Superior temporal gyrus (tissue), 1 donor: ENCODE results near the gene CACNA2D4.
A peak's percentile ranks its signal among the peaks of the same experiment; 100 is the strongest.
"Not testable (repeated sequence)": the region's sequence is repeated elsewhere in the genome, so short reads cannot be mapped to it uniquely, and the experiment has no call there.

Experiments
- DNase-seq: peaks from one replicate; pipeline ENCODE4 v3.0.0-alpha.2; 2016; ENCODE audit errors: extremely low spot score

CACNA2D4 gene, protein sequence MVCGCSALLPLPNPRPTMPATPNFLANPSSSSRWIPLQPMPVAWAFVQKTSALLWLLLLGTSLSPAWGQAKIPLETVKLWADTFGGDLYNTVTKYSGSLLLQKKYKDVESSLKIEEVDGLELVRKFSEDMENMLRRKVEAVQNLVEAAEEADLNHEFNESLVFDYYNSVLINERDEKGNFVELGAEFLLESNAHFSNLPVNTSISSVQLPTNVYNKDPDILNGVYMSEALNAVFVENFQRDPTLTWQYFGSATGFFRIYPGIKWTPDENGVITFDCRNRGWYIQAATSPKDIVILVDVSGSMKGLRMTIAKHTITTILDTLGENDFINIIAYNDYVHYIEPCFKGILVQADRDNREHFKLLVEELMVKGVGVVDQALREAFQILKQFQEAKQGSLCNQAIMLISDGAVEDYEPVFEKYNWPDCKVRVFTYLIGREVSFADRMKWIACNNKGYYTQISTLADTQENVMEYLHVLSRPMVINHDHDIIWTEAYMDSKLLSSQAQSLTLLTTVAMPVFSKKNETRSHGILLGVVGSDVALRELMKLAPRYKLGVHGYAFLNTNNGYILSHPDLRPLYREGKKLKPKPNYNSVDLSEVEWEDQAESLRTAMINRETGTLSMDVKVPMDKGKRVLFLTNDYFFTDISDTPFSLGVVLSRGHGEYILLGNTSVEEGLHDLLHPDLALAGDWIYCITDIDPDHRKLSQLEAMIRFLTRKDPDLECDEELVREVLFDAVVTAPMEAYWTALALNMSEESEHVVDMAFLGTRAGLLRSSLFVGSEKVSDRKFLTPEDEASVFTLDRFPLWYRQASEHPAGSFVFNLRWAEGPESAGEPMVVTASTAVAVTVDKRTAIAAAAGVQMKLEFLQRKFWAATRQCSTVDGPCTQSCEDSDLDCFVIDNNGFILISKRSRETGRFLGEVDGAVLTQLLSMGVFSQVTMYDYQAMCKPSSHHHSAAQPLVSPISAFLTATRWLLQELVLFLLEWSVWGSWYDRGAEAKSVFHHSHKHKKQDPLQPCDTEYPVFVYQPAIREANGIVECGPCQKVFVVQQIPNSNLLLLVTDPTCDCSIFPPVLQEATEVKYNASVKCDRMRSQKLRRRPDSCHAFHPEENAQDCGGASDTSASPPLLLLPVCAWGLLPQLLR

GRCh38 chr12:1918081-1918883 is at the start of gene CACNA2D4:
TSS of gene CACNA2D4 (minus strand) at chr12:1918652. CDS start at chr12:1918473, 179 bp downstream.
- DNase-seq, result no peak

DNA sequence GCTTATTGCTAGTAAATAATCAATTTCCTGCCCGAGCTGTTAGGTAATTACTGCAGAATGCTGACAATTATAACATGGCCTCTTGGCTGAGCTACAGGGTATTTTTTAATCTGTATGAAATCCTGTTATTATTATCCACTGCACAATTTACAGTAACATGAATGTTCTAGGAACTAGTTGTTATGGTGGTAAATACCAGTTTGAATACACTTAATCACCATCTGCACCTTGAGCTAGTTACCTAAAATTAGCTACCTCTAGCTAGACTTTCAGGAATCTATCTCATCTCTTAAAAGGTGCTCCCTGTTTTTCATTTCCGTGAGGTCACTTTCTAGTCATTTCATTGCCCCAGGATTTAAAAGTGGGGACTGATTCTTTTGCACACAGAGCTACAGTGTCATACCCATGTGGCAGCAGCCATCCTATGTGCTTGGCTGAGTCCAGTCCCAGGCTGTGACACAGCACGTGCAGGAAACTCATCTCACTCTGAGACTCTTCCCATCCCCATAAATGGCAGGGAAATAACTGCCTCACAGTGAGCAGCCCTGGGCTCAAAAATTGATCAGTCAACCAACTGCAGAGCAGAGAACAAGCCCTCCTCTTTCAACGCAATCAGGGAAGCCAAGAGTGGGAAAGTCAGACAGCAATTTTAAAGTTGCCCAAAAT is 48.2 kb upstream of the CACNA2D4 start:
- no peak for DNase-seq

GRCh38 chr12:1965916-1966315 is 47.5 kb upstream of the CACNA2D4 start:
- no peak for DNase-seq

DNA sequence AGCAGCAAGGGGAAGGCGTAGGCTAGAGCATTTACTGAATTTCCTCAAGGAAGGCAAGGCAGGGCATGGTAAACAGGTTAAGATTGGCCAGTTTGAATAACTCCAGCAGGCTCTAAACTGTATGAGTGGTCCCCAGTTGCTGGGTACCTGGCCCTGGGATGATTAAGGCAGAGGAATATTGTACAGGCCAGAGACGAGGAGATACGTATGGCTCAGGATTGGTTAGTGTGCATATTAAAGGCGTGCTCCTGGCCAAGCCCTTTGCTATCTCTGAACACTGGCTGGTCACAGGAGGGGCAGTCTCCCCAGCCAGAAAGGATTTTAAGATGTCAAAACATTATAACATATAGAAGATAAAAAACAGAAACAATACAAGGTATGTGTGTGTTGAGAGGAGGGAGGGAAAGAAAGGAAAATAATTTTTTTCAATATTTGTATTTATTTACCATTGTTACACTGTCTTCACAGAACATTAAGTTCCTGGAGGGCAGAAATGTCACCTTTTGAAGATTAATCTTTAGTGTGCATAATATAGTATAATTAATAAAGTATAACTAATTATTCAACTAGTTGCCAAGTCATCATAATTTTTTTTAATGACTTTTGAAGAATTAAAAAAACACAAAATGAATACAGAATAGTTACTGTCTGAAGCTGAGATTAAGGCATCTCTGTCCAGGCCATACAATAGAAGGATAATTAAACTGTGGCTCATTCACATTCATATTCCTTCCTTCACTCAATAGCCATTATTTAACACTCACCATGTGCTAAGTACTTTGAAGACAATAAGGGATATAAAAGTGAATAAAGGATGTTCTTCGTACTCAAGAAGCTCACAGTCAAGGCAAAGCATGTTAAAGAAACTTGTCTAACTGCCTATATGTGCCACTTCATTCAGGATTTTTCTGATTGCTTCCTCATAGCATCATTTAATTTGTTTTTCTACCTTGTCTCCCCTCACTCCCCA is 43.9 kb upstream of the CACNA2D4 start:
- no peak for DNase-seq

DNA sequence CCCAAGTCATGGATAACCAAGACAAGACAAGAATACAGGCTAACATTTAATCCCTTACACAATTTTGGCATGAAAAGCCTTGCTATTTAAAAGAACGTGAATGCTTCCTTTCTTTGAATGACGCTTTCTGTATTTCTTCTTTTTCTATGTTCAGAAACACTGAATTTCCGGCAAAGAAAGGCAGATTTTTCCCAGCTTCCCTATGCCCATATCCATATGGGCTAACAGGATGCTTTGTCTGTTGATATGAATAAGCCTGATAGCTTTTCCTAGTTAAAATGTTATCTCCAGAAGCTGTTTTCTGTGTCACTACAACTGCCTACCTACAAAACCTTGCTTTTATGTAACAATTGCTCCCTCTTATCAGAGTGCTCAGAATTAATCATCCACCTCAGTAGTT is 38.3 kb upstream of the CACNA2D4 start:
- DNase-seq, result no peak

DNA sequence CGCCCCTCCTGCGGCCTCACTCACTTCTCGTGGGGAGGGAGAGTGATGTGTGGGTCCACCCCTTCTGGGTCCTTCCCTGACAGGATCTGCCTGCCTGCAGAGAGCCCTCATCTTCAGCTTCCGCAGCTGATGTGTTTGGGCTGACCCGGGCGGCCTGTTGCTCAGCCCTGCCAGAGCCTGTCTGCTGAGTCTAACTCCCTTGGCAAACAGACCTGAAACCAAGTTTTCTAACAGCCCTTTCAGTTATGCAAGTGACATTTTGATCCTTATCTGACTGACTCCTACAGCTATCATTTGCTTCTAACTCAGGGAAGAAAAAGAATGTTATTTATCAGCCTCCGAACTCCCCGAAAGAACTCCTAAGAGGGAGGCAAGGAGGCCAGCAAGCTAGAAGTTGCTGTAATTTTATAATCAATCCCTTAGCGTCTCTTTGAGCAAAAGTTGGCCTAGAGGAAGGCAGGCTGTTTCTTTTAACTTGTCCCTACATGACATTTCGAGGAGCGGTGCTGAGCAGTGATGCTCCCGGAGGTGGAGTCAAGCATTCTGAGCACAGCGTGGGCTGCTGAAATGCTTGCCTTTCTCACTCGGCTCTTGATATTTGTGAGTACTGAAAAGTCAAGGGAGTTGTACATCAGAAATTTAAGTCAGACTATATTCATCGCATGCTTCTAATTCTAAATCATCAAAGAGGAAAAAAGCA is 31.5 kb upstream of the CACNA2D4 start:
- no peak for DNase-seq

DNA sequence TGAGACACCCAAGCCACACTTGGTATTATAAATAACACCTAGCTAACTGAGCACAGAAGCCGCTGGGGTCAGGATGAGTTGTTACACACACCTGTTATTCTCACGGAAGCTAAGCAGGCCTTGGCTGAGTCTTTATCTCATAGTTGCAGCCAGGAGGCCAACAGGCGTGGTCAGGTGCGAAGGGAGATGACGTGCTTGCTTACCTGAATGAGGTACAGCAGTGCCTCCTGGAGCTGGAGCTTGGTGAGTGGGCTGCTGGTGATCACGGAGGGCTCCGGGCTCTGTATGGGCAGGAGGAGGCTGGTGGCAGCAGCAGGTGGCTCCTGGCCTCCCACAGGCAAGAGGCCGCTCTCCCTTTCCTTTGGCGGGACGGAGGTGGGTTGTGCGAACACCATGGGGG is 30.4 kb upstream of the CACNA2D4 start:
- DNase-seq, result no peak

DNA sequence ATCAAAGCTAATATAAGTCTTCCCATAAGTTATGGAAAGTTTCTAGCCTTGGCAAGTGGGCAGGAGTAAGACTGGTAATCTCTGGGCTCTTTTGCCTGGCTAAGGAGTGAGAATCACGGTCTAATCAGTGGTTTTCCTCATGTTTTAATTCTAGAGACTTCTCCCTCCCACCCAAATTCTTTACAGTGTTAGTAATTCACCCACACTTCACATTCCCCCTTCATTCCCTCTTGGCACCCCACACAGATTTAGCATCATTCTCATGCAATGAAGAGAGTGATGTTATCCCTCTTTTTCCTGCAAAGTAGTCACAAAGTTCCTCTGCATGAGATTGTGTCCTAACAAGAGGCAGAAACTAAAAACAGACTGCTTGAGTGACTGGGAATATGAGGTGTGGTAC is 28.6 kb upstream of the CACNA2D4 start:
- no peak for DNase-seq

DNA sequence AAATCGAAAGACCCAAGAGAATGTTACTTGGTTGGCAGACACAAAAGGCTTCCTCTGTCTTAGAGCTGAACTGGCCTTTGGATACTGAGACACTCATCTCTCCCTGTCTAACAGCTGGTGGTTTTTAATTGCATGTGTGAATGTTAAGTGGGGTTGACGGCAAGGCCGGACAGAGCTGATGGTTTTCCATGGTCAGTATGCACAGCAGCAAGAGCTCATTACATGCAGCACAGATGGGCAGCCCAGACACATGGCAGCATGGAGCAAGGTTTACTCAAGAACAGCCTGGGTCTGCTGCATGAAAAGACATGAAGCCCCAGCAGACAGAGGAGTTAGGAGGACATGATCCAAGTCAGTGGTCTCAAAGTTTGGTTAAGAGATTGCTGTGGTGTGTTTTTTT is 27.8 kb upstream of the CACNA2D4 start:
- DNase-seq, result no peak

DNA sequence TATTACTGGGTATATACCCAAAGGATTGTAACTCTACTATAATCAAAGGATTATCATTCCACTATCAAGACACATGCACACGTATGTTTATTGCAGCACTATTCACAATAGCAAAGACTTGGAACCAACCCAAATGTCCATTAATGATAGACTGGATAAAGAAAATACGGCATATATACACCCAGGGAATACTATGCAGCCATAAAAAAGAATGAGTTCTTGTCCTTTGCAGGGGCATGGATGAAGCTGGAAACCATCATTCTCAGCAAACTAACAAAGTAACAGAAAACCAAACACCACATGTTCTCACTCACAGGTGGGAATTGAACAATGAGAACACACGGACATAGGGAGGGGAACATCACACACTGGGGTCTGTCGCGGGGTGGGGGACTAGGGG is 27.1 kb upstream of the CACNA2D4 start:
- not testable (repeated sequence) for DNase-seq

DNA sequence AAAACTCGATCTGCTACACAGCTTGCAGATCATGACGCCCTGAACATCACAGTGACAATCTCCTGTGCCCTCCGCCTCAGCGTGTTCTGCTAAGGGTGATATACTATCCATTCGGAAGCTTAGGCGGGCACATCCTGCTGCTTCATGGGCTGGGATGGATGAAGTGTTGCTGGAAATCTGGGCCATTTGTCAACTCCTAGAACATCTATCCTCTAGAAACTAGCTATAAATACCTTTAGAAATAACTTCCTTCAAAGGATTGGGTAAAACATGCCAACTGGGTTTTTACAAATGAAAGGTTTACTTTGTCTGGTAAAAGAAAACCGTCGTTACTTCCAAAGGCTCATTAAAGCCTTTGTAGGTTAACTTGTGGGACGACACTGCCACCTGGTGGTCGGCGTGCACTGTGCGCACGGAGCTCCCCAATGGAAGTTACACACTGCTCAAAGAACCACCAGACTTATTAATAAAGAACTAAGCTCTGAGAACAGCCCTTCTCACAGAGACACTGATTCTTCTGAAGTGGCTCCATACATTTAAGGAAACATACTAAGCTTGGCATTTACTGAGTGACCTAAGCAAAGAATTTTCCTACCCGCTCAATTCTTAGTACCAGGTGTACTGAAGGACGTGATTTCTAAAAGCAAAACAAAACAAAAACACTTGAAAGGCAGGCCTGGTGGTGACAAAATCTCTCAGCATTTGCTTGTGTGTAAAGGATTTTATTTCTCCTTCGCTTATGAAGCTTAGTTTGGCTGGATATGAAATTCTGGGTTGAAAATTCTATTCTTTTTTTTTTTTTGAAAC is 21.6 kb upstream of the CACNA2D4 start:
- DNase-seq, result peak; percentile 98

DNA sequence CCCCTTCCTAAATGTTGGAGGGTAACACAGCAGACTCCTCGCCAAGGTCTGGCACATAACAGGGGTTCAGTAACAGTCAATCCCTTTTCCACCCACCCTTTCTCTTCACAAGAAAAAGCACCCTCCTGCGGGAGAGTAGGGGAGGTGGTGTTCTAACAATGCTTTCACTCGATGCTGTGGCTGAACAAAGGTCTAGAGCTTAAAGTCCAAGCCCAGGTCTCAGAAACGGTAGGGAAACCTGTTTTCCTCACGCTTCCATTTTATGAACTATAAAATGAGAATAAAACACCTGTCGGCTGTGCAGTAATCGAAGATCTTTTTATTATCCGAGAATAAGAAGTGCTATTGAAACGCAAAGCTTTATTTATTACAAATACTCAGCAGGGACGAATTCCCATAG is 20.9 kb upstream of the CACNA2D4 start:
- no peak for DNase-seq

- DNase-seq, result peak; percentile 50
Measured at GRCh38 chr12:1937481-1938224, 19.2 kb upstream of the CACNA2D4 start.

GRCh38 chr12:1936406-1937320 is 18.2 kb upstream of the CACNA2D4 start:
- peak; percentile 94 for DNase-seq

DNA sequence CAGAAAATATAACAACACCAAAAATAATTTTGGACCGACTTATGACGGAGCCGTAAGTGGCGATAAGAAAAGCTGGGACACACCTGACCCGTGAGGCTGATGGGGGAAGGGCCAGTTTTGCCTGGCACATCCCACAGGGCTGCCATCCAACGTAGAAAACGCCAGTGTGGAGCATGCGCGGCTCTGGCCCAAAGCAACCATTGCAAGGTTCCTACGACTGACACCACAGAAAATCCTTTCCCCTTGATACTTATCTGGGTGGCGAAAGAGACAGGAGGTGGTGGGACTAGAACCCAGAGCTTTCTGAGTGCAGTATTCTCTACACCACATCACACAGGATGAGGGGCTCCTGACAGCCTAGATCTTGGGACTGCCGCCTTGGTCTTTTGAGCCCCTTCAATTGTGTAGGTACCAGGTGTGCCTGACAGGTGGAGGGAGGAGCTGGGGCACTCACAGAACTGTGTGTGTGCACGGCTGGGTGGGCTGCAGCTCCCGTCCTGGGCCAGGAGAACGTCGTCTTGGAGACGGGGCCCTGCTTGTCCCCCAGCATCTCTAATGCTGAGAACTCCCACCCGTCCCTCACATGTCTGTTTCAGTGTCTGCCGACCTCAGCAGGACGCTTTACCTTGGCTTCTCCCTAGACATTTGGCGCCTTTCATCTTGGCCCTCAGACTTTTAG is 17.4 kb upstream of the CACNA2D4 start:
- DNase-seq, result peak; percentile 81

DNA sequence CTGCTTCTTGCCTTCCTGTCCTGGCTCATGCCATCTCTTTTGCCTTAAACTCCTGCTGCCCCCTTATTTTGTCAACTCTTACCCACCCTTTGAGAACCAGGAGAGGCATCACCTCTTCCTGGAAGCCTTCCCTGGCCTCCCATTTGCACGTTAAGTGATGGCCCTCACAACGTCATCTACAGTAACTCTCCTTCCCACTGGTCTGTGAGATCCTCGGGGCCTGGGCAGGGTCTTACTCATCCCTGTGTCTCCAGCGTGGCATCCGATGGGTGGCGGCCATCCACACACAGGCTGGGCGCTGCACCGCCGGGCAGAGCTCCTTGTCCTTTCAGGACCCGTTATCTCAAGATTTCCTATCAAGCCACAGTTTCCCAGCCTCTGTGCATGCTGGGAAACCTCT is 16.8 kb upstream of the CACNA2D4 start:
- no peak for DNase-seq
